ENCODE measurements around the gene ST8SIA1. TPM values are rescaled to one million over a fixed set of nuclear protein-coding genes. Genes with fewer than 3 reads are reported as not detected.

Gene ST8SIA1
- total and polyA plus RNA-seq, 2 of the 8 experiments (the other 6 are each of a cell fraction or from before 2014, with no cell fraction given), result 1.9 to 4.4 TPM

GRCh38 chr12:22333186-22333712 lies 1.3 kb downstream of the ST8SIA1 start:
- no peaks in the 10 kb centered on the region for H3K79me2 ChIP-seq (ENCODE audit: control insufficient read depth in 1 of 2, insufficient read depth in 2 of 2, low read length in 2 of 2)
- CTCF ChIA-PET (ENCODE audit: partially characterized antibody), result interaction anchor here (0.5 to 1.8 kb wide), 4 partner anchors 177 to 282 kb away, joined by 3 read pairs; no protein-coding TSS in a partner anchor
- H3K4me2 ChIP-seq (ENCODE audit: insufficient read depth in 1 of 2, low read depth in 2 of 2, low read length in 2 of 2), result peak overlapping the region; percentile 72 to 84; a peak in 3 of 4 replicates
- no peak overlapping the region for H2AK5ac ChIP-seq (ENCODE audit: low read depth, low read length)
- H3K36me3 ChIP-seq (ENCODE audit: control insufficient read depth in 2 of 4, insufficient read depth in 4 of 4, low read length in 3 of 4), result no peaks in the 10 kb centered on the region
- peak overlapping the region; percentile 53 to 89 (median 67); a peak in 7 of 8 replicates for H3K4me3 ChIP-seq (ENCODE audit: extremely low read depth in 1 of 4, insufficient read depth in 2 of 4, low read depth in 3 of 4, low read length in 4 of 4)
- peak overlapping the region; percentile 75; the same call in 1 of the 2 replicates for H2AFZ ChIP-seq (ENCODE audit: low read length)
- H2BK15ac ChIP-seq (ENCODE audit: low read length), result 0 out of 2 replicates have a peak overlapping the region, but pooled peaks have one; percentile 46
- H3K4ac ChIP-seq (replicated peaks; ENCODE audit: insufficient read length, low read depth, low read length), result no peak overlapping the region
- H2BK12ac ChIP-seq (ENCODE audit: low read depth, low read length), result no peak overlapping the region; the same call in 1 of the 2 replicates
- no peak overlapping the region for H3K23ac ChIP-seq (ENCODE audit: insufficient read length)
- H4K20me1 ChIP-seq (replicated peaks in 1 of 2; ENCODE audit: control insufficient read depth in 1 of 2, insufficient read depth in 2 of 2, low read length in 2 of 2), result peaks cover under 1 to 2% of the 10 kb centered on the region in 2 experiments
- no peaks in the 10 kb centered on the region for H3K79me1 ChIP-seq (ENCODE audit: low read depth, low read length)
- no peak overlapping the region for H3K18ac ChIP-seq (ENCODE audit: extremely low read depth, low read length)
- POLR2A ChIA-PET (ENCODE audit: partially characterized antibody), result interaction anchor here (0.7 kb wide), 1 partner anchor 12 kb away, joined by 3 read pairs; no protein-coding TSS in a partner anchor
- 73% methylated on average over 10 of the region's 10 CpGs; no CpG with 5 or more reads in 1 of the 2 experiments for WGBS, 2 experiments (ENCODE audit: extremely low coverage in 1 of 2, insufficient coverage in 1 of 2, insufficient read length in 1 of 2, insufficient replicate concordance in 2 of 2, low coverage in 1 of 2, low lambda C conversion rate in 2 of 2, missing lambda C conversion rate in 1 of 2)
- FAIRE-seq (no peak), DNase-seq (ENCODE audit: low read depth in 1 of 2, low spot score in 2 of 2) (no peak)
- no peak overlapping the region for H2BK5ac ChIP-seq (ENCODE audit: low read depth, low read length)
- H4K91ac ChIP-seq (replicated peaks; ENCODE audit: insufficient read length, low read length), result no peak overlapping the region
- H3K9me3 ChIP-seq (ENCODE audit: insufficient read depth in 2 of 2, low read depth in 1 of 2, low read length in 1 of 2), result no peaks in the 10 kb centered on the region
- no peak overlapping the region for H3K56ac ChIP-seq (replicated peaks; ENCODE audit: insufficient read length, low read depth, low read length)
- no peak overlapping the region for H3K9ac ChIP-seq (replicated peaks in 1 of 4; ENCODE audit: extremely low read depth in 1 of 4, low read depth in 3 of 4, low read length in 3 of 4)
- H3K27ac ChIP-seq (ENCODE audit: low read depth, low read length), result no peak overlapping the region
- no peak overlapping the region for H2BK20ac ChIP-seq (ENCODE audit: low read length)
- H3K4me1 ChIP-seq (replicated peaks in 1 of 4; ENCODE audit: control insufficient read depth in 3 of 4, insufficient read depth in 4 of 4, low read length in 3 of 4), result peaks cover 0 to 6% (median 0%) of the 10 kb centered on the region in 4 experiments; a peak in 3 of 7 replicates
- no peak overlapping the region for H4K5ac ChIP-seq (ENCODE audit: insufficient read length, low read depth, low read length)
- TF ChIP-seq CREB1 (IDR thresholded peaks at IDR 0.05) (no peak), TCF12 (IDR thresholded peaks at IDR 0.05; ENCODE audit: low read depth, low read length) (no peak), CHD2 (IDR thresholded peaks at IDR 0.05; ENCODE audit: low read length) (no peak), SRF (IDR thresholded peaks at IDR 0.05; ENCODE audit: low read depth, low read length) (no peak), SIX5 (IDR thresholded peaks at IDR 0.05; ENCODE audit: low read depth, low read length) (no peak), SIRT6 (IDR thresholded peaks at IDR 0.05; ENCODE audit: low read length) (no peak), RBBP5 (IDR thresholded peaks at IDR 0.05; ENCODE audit: borderline replicate concordance, low read depth, low read length) (no peak), YY1 (IDR thresholded peaks at IDR 0.05; ENCODE audit: low read depth, low read length) (no peak)
- H3K14ac ChIP-seq (ENCODE audit: insufficient read length), result no peak overlapping the region
- peaks cover 15% of the 10 kb centered on the region for H3K23me2 ChIP-seq (ENCODE audit: low read depth, low read length)
- H3K27me3 ChIP-seq (replicated peaks in 1 of 4; ENCODE audit: control insufficient read depth in 3 of 4, extremely low read depth in 1 of 4, insufficient read depth in 3 of 4, low read length in 3 of 4), result peaks cover 6 to 26% (median 17%) of the 10 kb centered on the region in 4 experiments
- H2BK120ac ChIP-seq (replicated peaks; ENCODE audit: low read depth, low read length), result no peak overlapping the region
- no peak overlapping the region for H4K8ac ChIP-seq (ENCODE audit: extremely low read depth, insufficient read depth, low read length)
